IPS-NIHi7 (cell line): ENCODE measurements around the gene WDFY4.

Experiments used
- DNase-seq: peaks from one replicate; pipeline ENCODE4 v3.0.0; 2012; ENCODE audit warnings: mixed read lengths; ENCODE audit errors: extremely low spot score

WDFY4 gene

GRCh38 chr10:48880016-48880705 lies 195.5 kb downstream of the WDFY4 start:
- peak; percentile 56 for DNase-seq

GRCh38 chr10:48881937-48882336 lies 197.3 kb downstream of the WDFY4 start:
- no peak for DNase-seq

- no peak for DNase-seq
Measured at GRCh38 chr10:48882881-48883280, 198.2 kb downstream of the WDFY4 start.

GRCh38 chr10:48883701-48884100 lies 199.0 kb downstream of the WDFY4 start:
- DNase-seq = no peak

- DNase-seq = no peak
Measured at GRCh38 chr10:48884179-48885045, 199.7 kb downstream of the WDFY4 start.

GRCh38 chr10:48885376-48885775 lies 200.7 kb downstream of the WDFY4 start:
- DNase-seq = peak; percentile 49

GRCh38 chr10:48887982-48888381 lies 203.3 kb downstream of the WDFY4 start:
- DNase-seq = no peak

GRCh38 chr10:48890888-48891850 lies 206.5 kb downstream of the WDFY4 start:
- DNase-seq = no peak

- no peak for DNase-seq
Measured at GRCh38 chr10:48894911-48895802, 210.5 kb downstream of the WDFY4 start.

- no peak for DNase-seq
Measured at GRCh38 chr10:48895803-48896195, 211.1 kb downstream of the WDFY4 start.

- DNase-seq = no peak
Measured at GRCh38 chr10:48896756-48897440, 212.2 kb downstream of the WDFY4 start.

GRCh38 chr10:48897441-48897790 lies 212.7 kb downstream of the WDFY4 start:
- no peak for DNase-seq

GRCh38 chr10:48898426-48898825 lies 213.8 kb downstream of the WDFY4 start:
- DNase-seq = no peak

- DNase-seq = no peak
Measured at GRCh38 chr10:48899781-48900180, 215.1 kb downstream of the WDFY4 start.

- no peak for DNase-seq
Measured at GRCh38 chr10:48900371-48900801, 215.7 kb downstream of the WDFY4 start.

GRCh38 chr10:48901319-48901718 lies 216.6 kb downstream of the WDFY4 start:
- no peak for DNase-seq

- DNase-seq = no peak
Measured at GRCh38 chr10:48902096-48902495, 217.4 kb downstream of the WDFY4 start.

GRCh38 chr10:48903151-48903550 lies 218.5 kb downstream of the WDFY4 start:
- DNase-seq = no peak

GRCh38 chr10:48904861-48905260 lies 220.2 kb downstream of the WDFY4 start:
- DNase-seq = no peak

GRCh38 chr10:48905311-48905710 lies 220.6 kb downstream of the WDFY4 start:
- no peak for DNase-seq
